Measurements from ENCODE around the gene BSDC1. TPM values are rescaled to one million over a fixed set of nuclear protein-coding genes. Genes with fewer than 3 reads are reported as not detected.
A peak's percentile ranks its signal among the peaks of the same experiment; 100 is the strongest.

Gene BSDC1
- total RNA-seq, 1 donor from 2014 or later, result 79.0 TPM

- TF ChIP-seq CTCF (IDR thresholded peaks at IDR 0.05; ENCODE audit: unreplicated experiment), result no peak
- H3K36me3 Mint-ChIP-seq (ENCODE audit: low read depth, unreplicated experiment), result peaks cover 7% of the 10 kb centered on the region
- no peak overlapping the region for H3K27ac Mint-ChIP-seq (ENCODE audit: unreplicated experiment)
- H3K4me3 Mint-ChIP-seq (ENCODE audit: unreplicated experiment), result no peak overlapping the region
- no peaks in the 10 kb centered on the region for H3K27me3 Mint-ChIP-seq (ENCODE audit: unreplicated experiment)
- H3K9me3 Mint-ChIP-seq (ENCODE audit: unreplicated experiment), result no peaks in the 10 kb centered on the region
- DNase-seq (ENCODE audit: low spot score), result no peak
- no peaks in the 10 kb centered on the region for H3K4me1 Mint-ChIP-seq (ENCODE audit: unreplicated experiment)
These were observed 33.2 kb upstream of the BSDC1 start for GRCh38 chr1:32427264-32427963.

GRCh38 chr1:32426489-32427255, 32.4 kb upstream of the BSDC1 start:
- Mint-ChIP-seq H3K36me3 (ENCODE audit: low read depth, unreplicated experiment) (peaks cover 7% of the 10 kb centered on the region), H3K27ac (ENCODE audit: unreplicated experiment) (no peak overlapping the region), H3K4me1 (ENCODE audit: unreplicated experiment) (no peaks in the 10 kb centered on the region), H3K27me3 (ENCODE audit: unreplicated experiment) (no peaks in the 10 kb centered on the region), H3K4me3 (ENCODE audit: unreplicated experiment) (no peak overlapping the region), H3K9me3 (ENCODE audit: unreplicated experiment) (no peaks in the 10 kb centered on the region)
- TF ChIP-seq CTCF (IDR thresholded peaks at IDR 0.05; ENCODE audit: unreplicated experiment), result no peak
- no peak for DNase-seq (ENCODE audit: low spot score)

GRCh38 chr1:32421775-32422174, 27.5 kb upstream of the BSDC1 start:
- TF ChIP-seq CTCF (IDR thresholded peaks at IDR 0.05; ENCODE audit: unreplicated experiment), result no peak
- Mint-ChIP-seq H3K4me3 (ENCODE audit: unreplicated experiment) (no peak overlapping the region), H3K9me3 (ENCODE audit: unreplicated experiment) (peaks cover 2% of the 10 kb centered on the region), H3K27me3 (ENCODE audit: unreplicated experiment) (no peaks in the 10 kb centered on the region), H3K4me1 (ENCODE audit: unreplicated experiment) (no peaks in the 10 kb centered on the region), H3K36me3 (ENCODE audit: low read depth, unreplicated experiment) (peaks cover 7% of the 10 kb centered on the region), H3K27ac (ENCODE audit: unreplicated experiment) (no peak overlapping the region)
- DNase-seq (ENCODE audit: low spot score), result no peak

GRCh38 chr1:32414186-32414886, 20.1 kb upstream of the BSDC1 start:
- peak; percentile 47 for TF ChIP-seq CTCF (IDR thresholded peaks at IDR 0.05; ENCODE audit: unreplicated experiment)
- peak overlapping the region; percentile 76 for H3K4me3 Mint-ChIP-seq (ENCODE audit: unreplicated experiment)
- H3K27ac Mint-ChIP-seq (ENCODE audit: unreplicated experiment), result no peak overlapping the region
- no peak for DNase-seq (ENCODE audit: low spot score)
- H3K9me3 Mint-ChIP-seq (ENCODE audit: unreplicated experiment), result peaks cover 5% of the 10 kb centered on the region
- peaks cover 14% of the 10 kb centered on the region for H3K36me3 Mint-ChIP-seq (ENCODE audit: low read depth, unreplicated experiment)
- H3K27me3 Mint-ChIP-seq (ENCODE audit: unreplicated experiment), result no peaks in the 10 kb centered on the region
- H3K4me1 Mint-ChIP-seq (ENCODE audit: unreplicated experiment), result no peaks in the 10 kb centered on the region
